HG03066 (cell line): ENCODE measurements around the gene SNTB2.
"Not testable (repeated sequence)": the region's sequence is repeated elsewhere in the genome, so short reads cannot be mapped to it uniquely, and the experiment has no call there.

Source experiments
- ATAC-seq: cut with Tn5 transposase; IDR thresholded peaks from one replicate; pipeline ENCODE4 v1.9.1; 2021; ENCODE audit warnings: low read depth; ENCODE audit not compliant: unreplicated experiment

Gene SNTB2

DNA sequence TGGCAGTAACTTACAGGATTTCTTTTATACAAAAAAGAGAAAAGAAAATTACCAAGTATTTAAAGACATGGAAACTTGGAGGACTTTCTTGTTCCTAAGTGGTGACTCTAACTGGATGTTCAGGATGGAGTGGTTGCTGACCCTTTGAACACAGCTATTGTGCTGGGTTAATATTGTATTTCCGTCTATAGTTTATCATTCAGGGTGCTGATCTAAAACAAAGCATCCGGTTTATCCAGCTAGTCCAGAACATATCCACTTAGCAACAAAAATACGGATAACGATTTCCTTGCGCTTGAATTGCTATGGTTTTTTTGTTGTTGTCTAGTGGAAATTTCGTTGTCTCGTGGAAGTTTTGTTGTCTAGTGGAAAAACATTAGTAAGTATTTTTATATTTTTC, 38.2 kb downstream of the SNTB2 start:
- ATAC-seq, result no peak

DNA sequence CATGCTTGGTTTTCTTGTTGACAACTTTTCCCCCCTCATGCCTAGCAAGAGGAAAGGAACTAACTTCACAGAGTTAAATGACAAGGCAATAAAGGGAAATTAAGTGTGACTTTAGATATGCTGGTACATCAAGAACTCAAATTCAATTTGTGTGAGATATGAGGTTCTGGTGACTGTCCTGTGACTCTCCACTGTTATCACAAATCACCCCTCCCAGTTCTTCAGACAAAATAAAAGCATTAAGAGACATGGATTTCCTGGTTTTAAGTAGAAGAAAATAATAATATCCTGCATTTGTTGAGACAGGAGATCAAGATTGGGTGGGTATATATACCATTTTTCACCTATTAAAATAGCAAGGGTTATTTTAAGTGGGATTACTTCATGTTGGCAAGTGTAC, 46.2 kb downstream of the SNTB2 start:
- ATAC-seq, result no peak

DNA sequence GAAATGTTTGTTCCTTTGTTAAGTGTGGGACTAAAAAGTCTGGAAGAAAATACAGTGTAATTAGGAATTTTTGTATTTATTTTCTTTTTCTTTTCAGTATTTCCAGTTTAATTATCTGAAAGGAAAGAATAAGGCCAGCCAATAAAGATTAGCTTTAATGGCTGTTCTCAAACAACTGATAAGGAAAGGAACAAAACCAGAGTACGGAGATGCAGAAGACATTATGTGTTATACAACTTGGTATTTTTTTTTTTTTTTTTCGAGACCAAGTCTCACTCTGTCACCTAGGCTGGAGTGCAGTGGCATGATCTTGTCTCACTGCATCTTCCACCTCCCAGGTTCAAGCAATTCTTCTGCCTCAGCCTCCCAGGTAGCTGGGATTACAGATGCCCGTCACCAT, 47.5 kb downstream of the SNTB2 start:
- no peak for ATAC-seq

DNA sequence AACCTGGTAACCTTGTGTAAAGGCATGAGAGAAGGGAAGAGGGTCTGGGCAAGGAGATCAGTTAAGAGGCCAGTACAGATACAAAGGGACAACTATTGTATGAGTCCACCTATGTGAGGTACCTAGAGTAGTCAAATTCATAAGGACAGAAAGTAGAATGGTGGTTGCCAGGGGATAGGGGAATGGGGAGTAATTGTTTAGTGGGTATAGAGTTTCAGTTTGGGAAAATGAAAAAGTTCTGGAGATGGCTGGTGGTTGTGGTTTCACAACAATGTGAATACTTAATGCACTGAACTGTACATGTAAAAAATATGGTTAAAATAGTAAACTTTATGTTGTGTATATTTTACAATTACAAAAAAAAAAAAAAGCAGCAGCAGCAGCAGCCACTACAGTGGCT, 49.4 kb downstream of the SNTB2 start:
- ATAC-seq, result no peak

DNA sequence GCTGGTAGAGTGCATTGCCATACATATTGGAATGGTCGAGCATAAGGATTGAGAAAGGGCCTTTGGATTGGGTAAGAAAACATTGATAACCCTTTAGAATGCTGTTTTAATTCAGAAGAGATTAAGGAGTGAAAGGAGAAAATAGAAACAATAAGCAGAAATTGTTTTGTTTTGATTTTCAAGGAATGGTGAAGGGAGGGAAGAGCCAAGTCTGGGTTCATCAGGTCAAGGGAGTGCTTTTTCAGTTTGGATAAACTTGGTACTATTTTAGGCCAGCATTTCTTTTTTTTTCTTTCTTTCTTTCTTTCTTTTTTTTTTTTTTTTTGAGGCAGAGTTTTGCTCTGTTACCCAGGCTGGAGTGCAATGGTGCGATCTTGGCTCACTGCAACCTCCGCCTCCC, 50.3 kb downstream of the SNTB2 start:
- no peak for ATAC-seq

DNA sequence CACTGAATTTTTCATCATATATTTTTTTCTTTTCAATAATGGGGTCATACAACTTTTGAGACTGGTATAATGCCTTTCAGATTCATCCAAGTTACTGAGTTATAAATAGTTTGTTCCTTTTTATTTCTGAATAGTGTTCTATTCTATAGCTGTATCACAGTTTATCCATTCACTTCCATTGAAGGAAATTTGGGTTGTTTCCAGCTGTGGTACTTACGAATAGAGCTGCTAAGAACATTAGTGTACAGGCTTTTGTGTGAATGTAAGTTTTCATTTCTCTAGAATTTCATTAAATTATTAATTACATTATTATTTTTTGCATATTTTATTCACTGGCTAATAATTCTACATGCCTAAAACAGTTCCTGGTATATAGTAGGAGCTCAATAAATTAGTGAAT, 52.9 kb downstream of the SNTB2 start:
- no peak for ATAC-seq

DNA sequence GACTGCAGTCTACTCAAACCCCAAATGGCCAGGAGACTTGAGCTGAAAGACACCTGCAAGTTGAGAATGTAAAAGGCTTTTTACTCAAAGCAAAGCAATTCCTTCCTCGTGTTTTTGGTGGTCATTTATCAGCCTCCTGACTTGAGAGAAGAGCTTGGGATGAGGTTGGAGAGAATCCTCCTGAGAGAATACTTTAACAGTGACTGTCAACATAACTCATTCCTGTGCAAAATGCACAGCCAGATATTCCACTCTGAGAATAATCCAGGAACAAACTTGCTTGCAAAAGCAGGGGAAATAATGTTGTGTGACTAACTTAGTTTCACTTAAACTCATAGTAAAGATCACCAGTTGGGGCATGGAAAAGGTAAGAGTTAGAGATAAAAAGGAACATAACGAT, 53.4 kb downstream of the SNTB2 start:
- ATAC-seq, result no peak

DNA sequence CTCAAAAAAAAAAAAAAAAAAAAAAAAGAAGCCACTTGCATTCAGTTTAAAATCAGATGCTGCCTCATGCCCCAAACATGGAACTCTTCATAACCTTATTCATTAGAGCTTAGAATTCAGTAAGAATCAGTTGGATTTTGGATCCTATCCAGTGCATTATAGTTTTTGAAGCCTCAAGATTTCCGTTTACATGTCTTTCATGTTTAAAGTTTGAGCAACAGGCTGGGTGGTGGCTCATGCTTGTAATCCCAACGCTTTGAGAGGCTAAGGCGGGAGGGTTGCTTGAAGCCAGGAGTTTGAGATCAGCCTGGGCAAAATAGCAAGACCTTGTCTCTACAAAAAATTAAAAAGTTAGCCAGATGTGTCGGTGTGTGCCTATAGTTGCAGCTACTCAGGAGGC, 55.0 kb downstream of the SNTB2 start:
- no peak for ATAC-seq

DNA sequence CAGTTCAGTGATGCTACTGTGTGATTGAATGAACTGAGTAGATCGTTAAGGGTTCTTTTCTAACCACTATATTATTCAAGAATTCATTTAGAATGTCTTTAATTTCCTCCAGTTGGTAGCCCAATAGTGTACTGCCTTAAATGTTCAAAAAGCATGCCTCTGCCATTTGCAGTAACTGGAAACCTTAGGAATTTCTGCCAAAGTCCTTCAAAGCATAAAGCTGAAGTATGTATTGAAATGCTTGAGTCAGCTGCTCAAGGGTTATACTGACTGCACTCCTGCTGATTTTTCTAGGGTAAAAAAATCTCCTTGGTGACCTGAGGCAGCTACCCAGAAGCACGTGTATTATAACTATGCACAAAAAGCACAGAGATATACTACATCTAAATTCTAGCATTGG, 56.5 kb downstream of the SNTB2 start:
- no peak for ATAC-seq

DNA sequence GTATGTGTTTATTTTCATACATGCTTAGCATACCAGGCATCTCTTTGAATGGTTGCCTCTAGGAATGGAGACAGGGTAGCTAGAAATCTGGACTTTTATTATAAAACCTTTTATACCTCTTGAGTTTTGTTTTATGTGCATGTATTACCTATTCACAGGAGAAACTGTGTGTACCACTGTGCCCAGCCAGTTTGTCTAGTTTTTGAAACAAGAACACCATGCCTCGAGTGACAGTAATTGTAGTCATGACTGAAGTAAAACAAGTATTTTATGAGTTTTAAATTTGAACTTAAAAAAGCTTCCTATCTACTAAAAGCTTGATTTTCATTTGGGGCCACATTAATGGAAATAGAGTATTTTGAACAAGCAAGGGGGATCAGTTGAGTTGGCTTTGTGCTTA, 57.4 kb downstream of the SNTB2 start:
- ATAC-seq, result no peak

DNA sequence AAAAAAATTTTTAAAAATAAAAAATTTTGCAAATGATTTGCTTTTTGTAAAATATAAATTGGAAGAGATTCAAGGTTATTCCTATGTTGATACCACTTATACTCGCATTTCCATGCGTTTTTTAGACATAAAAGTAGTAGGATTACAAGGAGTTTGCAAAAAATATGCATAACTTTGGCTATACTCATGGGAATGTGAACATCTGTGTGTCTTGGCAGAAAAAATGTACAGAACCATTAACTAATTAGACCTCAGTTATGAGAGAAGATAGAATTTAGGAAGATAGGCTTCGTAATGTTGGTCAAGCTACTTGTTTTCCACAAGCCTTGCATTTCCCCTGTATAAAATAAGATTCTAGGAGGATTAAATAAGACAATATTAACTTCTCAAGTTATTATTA, 63.1 kb downstream of the SNTB2 start:
- ATAC-seq, result no peak

DNA sequence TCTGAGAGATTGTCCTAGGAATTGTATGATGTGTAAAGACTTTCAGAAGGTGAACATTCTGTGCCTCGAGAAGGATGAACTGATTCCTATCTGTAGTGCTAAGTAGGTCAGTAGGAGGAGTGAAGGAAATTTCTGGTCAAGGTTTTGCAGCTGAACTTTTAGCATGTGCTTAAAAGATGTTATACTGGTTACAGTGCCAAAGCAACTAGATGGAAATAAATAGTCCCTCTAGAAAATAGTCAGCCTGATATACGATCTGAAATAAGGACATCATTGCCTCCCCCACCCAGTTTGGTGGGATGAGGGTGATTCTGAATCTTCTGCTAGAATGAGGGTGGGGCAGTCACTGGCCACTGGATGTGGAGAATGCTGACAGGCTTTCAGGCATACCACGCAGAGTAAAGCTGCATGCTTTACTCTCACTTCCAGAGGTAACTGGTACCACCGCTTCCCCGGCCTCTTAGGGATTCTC, 66.9 kb downstream of the SNTB2 start:
- no peak for ATAC-seq

DNA sequence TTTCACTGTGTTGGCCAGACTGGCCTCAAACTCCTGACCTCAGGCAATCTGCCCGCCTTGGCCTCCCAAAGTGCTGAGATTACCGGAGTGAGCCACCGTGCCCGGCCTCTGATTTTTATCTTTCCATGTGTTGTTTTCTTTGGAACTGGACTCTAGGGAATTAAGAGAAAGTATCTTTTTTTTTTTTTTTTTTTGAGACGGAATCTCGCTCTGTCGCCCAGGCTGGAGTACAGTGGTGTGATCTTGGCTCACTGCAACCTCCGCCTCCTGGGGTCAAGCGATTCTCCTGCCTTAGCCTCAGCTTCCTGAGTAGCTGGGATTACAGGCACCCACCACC, 72.4 kb downstream of the SNTB2 start:
- ATAC-seq, result not testable (repeated sequence)

DNA sequence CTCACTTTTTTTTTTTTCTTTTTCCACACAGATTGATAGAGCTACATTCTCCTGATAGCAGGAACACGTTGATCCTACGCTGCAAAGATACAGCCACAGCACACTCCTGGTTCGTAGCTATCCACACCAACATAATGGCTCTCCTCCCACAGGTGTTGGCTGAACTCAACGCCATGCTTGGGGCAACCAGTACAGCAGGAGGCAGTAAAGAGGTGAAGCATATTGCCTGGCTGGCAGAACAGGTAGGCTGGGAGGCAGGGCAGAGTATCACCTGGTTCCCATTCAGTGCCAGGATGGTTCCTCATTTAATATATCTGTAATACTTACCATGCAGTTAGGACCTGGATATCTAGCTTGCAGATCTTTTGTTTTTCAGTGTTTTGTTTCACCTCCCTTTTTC, 73.1 kb downstream of the SNTB2 start:
- ATAC-seq, result no peak

DNA sequence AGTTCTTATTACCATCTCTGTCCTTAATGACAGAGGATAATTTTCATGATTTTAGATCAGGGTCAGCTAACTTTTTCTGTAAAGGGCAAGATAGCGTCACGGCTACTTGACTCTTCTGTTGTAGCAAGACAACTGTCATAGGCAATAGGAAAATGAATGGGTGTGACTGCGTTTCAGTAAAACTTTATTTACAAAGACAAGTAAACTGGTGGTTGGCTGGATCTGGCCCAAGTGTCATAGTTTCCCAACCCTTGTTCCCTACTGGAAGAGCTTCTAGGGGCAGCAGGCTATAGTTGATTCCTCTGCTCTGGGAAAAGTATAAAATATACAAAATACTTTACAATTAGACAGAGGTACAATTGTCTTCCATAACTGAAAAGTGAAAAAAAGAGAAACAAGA, 73.5 kb downstream of the SNTB2 start:
- ATAC-seq, result no peak

DNA sequence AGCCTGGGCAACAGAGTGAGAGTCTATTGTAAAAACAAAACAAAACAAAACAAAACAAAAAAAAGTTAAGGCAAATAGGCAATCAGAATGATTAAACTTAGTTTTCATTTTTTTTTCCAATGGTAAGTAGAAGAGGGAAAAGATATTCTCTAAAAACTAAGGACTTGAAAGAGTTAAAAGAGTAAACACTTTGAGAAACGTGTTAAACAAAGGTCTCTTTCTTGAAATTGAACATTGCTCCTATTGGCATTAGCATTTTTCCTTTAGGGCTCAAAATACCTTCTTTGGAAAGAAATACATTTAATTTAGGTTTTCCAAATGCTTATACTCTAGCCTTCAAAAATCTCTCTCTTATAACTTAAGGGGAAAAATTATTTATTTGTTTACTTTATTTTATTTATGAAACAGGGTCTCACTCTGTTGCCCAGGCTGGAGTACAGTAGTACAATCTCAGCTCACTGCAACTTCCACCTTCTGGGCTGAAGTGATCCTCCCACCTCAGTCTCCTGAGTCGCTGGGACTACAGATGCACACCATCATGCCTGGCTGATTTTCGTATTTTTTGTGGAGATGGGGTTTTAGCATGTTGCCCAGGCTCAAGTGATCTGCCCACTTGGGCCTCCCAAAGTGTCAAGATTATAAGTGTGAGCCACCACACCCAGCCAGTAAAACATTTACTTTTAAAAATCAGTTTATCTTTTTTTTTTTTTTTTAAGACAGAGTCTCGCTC, 79.5 kb downstream of the SNTB2 start:
- no peak for ATAC-seq

DNA sequence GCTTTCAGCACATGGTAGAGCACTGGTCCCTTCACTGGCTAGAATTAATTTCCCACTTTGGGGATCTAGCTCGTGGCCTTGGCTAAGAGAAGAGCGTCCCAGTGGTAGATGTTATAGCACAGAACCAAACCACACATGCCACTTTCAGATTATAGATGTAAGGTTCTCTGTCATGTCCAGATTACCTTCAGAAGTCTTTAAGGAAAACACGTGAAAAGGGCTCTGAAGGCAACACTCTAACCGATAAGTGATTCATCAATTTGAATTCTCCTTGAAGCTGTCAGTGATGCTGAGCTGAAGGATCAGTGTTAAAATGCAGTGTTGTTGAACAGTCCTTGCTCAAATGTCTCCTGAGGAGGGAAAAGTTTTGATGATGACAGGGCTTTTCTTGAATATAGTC, 80.7 kb downstream of the SNTB2 start:
- ATAC-seq, result no peak

DNA sequence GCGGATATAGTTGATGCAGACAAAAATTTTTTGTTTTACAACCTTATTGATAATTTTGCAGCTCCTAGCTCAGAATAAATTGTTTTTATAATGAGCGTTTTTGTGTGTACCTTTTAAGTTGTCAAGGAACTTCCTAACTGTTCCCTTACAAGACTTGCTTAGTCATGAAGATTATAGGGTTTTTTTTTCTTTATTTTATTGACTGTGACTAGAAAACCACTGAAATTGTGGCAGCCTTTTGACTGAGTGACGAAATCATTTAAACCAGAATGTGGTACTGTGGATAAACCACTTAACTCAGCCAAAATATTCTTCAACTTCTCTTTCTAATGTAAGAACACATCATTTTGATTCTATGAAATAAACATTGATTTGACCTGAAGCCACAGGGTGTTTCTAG, 83.4 kb downstream of the SNTB2 start:
- no peak for ATAC-seq

DNA sequence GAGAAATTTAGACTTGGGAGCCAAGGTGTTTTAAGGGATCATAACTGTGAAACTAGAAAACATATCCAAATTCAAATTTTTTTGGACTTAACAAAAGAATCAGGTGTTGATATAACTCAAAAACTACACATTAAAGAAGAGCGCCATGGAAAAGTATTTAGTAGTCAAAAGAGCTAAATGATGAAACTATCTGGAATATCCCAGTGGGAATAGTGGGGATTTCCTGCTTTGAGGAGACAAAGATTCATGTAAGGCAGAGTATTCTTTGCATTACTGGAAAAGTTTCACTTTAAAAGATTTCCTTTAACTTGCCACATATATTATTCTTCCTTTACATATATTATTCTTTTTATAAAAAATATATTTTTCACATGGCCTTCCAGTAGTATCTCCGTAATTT, 83.9 kb downstream of the SNTB2 start:
- no peak for ATAC-seq

DNA sequence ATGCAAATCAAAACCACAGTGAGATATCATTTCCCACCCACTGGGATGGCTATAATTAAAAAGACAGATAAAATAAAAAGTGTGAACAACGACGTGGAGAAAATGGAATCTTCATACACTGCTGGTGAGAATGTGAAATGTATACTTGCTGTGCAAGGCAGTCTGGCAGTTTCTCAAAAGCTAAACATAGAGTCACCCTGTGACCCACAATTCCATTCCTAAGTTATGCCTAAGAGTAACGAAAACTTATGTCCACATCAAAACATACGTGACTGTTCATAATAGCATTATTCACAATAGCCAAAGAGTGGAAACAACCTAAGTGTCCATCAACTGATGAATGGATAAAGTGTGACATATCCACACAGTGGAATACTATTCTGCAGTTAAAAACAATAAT, 86.0 kb downstream of the SNTB2 start:
- no peak for ATAC-seq

DNA sequence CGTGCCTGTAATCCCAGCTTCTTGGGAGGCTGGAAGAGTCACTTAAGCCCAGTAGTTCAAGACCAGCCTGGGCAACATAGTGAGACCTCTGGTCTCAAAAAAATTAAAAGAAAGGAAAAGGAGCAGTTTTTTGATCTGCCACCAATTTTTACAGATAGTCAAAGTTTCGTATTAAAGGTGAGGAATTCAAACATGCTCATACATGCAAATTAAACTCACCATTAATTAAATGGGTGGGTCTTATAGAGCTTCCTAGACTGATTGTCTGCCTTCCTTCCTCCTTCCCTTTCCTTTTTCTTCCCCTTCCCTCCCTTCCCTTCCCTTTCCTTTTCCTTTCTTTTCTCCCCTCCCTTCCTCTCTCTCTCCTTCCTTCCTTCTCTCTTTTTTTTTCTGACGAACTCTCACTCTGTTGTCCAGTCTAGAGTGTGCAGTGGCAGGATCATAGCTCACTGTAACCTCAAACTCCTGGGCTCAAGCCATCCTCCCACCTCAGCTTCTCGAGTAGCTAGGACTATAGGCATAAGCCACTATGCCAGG, 87.8 kb downstream of the SNTB2 start:
- no peak for ATAC-seq

DNA sequence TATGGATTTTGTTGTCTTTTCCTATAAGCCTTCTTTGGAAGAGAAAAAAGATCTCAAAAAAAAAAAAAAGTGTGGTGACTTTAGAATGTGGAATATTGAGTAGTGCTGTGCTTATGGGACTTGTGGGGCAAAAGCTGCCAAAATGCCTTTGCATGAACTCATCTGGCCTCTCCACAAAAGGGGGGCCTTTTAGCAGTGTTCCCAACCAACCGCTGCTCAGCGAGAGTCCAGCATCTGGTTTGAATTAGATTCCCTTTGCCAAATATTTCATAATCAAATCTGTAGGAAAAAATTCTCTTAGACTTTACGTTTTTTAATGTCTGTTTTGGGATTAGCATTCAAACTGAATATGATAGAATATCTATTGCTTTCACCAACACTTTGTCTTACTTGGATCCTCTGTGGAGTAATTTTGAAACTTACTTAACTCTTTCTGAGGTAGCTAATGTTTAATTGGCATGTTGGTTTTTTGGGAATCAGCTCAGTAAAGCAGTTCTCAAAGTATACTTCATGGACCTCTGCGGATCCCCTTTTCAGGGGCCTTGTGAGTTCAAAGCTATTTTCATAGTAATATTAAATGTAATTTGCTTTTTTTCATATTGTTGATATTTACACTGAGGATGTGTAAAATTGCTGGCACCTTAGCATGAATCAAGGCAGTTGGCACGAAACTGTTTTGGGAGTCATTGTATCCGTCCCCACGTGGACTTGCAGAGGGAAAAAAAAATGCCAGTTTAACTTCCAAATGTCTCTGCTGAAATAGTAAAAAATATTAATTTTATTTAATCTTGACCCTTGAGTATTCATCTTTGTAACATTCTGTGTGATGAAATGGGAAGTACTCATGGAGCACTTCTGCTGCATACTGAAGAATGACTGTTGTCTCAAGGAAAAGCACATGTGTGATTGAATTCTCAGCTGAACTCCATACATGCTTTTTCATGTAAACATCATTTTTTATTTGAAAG, 89.5 kb downstream of the SNTB2 start:
- ATAC-seq, result no peak
